NCI-H1930 (cell line): ENCODE data around the gene CROCC2.

Experiments
- DNase-seq, 2 experiments: peaks; one replicate each; lab custom pipeline; 2025; lab: John Stamatoyannopoulos, UW

CROCC2 gene

DNA sequence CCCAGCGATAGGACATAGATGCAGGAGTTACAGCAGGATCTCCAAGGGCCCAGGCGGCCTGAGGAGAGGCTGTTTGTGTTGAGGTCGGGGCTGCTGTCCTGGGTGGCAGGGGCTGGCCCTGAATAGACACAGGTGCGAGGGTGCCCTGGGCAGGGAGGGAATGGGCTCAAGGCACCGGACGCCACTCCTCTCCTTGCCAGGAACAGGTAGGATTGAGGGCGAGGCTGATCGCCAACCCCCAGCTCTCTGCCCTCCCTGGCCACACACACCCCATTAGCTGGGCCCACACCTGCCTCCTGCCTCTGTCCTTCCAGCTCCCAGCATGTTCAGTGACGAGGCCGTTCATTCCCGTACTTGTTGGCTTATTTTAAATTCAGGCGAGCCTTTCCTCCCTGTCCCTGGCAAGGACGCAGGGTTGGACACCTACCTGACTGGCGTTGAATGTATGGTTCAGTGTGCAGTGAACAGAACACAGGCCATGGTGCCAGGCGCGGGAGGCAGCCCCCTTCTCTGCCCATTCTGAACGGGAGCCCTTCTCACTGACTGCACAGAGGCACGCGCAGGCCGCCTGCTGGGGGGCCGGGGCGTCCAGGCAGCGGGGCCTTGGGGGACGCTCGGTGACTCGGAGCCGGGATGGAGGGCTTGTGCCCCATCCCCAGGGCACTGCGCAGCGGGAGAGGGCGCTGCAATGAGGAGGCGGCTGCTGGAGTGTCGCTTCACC, 51.0 kb downstream of the CROCC2 start:
- no peak for DNase-seq

DNA sequence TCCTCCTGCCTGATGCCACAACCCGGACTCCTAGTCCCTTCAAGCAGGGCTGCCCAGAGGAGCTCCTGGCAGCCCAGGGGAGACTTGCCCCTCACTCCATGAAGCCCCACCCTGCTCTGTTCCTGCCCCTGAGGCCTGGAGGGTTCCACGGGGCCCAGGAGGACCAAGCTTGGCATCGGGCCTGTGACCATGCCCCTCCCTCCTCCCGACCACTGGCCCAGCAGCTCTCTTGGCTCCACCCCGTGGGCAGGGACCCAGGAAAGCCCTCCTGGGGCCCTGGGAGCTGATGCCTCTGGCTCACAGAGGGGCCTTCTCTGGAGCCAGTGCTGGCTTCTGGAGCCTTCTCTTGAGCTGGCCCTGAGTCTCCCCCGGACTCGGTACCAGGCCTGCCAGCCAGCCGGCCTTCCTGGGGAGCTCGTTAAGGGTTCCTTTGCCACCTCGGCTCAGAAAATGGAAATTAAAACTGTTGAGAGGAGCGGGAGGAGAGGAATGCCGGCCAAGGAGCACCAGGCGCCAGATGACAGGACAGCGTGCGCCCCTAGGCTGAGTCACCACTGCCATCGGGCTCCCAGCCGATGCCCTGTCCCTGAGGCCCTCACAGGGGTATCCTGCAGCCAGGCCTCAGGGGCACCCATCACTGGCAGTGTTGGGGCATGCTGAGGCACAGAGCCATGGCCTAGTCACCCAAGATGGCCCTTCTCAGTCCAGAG, 51.7 kb downstream of the CROCC2 start:
- DNase-seq: no peak

DNA sequence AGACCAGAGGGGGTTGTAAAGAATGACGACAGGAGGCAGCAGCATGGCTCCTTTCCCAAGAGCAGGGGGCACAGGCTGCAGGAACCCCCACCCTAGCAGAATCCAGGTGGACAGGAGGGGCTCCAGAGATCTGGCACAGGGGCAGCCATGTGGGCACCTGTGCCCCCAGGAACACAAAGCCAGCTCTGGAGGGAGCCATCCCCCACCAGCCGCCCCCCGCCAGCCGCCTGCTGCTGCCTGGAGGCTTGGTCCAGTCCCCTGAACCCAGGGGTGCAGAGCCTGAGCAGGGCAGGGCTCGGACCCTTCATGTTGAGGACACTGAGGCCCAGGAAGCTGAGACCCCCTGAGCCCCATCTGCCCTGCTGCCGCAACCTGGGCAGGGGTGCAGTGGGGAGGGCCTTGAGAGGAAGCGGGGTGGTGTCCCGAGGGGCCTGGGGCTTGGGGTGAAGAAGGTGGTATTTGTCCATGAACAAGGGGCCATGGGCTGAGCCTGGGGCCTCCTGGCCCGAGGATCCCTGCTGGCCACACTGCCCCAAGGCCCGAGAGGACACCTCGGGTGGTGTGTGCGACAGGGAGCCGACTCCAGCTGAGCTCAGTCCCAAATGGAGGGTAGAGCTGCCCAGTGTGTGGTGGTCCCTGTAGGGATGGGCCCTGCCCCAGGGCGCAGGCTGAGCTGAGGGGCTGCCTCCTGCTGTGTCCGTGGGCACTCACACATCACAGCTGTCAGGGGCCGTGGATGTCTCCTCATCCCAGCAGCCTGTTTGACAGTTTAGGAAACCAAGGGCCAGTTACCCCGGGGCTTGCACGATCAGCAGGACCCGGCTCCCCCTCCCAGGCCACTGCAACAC, 52.5 kb downstream of the CROCC2 start:
- DNase-seq: no peak

DNA sequence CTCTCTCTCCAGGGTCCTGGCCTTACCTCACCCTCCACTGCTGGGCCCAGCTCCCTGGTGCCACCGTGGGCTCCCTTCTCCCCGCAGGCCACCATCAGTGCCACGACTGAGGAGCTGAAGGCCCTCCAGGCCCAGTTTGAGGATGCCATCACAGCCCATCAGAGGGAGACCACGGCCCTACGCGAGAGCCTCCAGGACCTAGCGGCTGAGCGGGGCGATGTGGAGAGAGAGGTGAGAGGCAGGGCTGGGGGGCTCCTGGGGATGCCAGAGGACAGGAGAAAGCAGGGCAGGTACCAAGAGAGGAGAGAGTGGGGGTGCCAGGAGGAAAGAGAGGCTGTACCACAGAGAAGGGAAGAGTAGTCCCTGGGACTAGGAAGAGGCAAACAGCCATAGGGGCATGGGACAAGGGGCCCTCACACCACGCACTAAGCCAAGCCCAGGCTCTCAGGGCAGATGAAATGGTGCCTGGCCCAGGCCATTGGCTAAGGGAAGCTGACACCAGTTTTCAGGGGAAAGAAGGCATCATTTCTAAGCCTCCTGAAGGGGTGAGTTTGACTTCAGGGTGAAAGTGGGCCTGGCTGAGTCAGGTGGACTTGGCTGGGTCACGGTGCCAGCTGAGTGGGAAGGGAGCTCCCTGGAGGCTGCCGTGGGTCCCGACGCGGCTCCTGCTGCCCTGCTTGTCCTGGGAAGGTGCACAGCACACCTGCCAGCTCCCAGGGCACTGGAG, 53.2 kb downstream of the CROCC2 start:
- no peak for DNase-seq

DNA sequence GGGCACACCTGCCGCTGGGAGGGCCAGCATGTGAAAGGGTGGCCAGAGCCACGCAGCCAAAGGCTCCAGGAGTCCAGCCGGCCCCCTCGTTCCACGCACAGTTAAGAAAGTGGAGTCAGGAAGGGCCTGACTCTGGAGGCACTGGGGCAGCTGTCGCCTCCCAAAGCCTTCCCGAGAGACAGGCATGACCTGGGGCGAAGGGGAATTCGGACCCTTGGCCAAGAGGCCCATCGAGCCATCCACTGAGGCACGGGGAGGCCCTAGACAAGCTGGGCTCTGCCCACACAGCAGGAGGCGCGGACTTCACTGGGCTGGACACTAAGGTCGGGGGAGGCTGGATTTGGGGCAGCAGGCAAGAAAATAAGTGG, 53.8 kb downstream of the CROCC2 start:
- no peak for DNase-seq

DNA sequence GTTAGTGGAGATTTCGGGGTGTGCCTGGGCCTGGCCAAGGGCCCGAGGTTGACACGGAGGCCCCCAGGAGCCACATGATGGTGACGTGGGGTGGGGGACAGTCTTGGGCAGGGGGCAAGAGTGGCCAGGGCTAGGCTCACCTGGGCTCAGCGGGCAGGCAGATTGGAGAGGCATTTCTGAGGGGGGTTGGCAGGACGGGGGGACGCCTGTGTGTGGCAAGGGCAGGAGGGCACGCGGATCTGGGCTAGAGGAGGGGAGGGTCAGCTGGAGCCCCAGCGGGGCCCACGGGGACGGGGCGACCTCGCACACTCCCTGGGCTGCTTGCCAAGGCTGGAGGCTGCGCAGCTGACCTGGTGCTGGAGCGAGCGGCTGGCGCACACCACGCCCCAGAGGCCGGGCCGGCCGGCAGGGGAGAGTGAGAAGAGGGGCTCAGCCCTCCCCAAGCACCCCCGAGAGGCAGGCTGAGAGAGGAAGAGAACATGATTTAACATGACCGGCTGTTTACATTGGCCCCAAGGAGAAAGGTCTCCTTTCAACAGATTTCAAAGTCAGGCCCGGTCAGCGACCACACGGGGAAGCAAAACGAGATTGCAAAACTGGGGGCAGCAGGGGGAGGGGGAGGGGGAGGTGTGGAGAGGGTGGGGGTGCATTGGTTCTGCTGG, 54.3 kb downstream of the CROCC2 start:
- no peak for DNase-seq

DNA sequence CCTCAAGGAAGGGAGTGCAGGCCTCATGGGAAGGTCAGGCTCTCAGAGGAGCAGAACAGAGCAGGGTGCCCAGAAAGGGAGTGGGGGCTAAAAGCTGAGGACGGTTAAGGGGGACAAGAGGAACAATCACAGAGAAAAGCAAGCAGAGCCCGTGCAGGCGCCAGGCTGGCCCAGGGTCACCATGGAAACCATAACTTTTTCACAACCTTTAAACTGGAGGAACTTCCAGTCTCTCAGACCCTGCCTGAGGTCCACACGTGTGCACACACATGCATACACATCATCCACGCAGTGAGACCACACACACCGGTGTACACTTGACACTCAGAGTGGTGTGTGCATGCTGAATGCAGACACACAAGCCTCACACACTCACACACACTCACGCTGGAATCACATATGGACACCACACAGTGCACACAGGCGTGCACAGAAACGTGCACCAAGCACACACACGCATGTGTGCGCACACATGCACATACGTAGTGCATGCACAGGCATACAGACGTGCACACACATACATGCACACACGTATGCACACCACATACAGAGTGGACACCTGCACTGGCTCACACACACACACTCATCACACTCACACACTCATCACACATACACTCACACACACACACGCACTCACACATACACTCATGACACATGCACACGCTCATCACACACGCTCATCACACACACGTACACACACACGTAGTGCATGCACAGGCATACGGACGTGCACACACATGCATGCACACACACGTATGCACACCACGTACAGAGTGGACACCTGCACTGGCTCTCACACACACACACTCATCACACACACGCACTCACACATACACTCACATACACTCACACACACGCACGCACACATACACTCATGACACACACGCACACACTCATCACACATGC, 55.1 kb downstream of the CROCC2 start:
- no peak for DNase-seq

DNA sequence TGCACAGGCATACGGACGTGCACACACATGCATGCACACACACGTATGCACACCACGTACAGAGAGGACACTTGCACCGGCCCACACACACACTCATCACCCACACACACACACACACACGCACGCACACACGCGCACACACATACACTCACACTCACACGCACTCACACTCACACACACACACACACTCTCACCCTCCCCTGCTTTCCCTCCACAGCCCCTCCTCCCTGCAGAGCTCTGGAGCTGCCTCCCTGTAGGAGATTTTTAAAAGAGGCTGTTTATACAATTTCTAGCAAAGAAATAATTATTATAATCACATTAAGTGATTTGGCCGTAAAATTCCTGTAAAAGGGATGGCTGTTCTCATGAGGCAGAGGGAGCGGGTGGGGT, 55.8 kb downstream of the CROCC2 start:
- no peak for DNase-seq

DNA sequence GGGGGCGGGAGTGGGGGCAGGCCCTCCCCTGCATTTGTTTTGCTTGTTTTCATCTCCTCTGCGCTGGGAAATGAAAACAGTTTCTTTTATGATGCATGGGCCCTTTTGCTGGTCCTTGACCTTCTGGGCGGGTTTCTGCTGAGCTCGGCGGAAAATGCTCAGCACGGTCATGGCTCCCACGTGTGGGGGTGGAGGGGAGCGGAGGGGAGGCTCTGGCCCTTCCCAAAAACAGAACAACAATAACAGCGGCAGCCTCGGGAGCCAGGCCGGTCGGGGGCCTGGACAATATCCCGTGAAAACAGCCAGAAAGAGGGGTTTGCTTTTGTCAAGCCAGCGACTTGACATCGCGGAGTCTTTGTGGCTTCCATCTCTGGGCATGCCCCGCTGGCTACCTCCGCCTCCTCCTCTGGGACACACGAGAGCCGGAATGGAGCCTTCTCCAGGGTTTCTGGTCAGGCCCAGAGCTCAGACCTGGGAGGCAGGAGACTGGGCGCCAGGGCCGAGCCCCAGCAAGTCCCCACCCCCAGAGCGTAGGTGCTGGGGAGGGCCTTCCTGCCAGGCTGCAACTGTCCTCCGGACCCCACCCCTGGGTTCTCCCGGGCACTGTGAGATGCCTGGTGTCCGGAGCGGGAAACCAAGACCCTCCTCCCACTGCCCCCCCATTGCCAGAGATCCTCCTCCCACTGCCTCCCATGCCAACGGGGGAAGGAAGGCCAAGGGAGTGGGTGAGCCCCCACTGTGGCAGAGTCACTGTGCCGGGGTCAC, 56.3 kb downstream of the CROCC2 start:
- DNase-seq: no peak

DNA sequence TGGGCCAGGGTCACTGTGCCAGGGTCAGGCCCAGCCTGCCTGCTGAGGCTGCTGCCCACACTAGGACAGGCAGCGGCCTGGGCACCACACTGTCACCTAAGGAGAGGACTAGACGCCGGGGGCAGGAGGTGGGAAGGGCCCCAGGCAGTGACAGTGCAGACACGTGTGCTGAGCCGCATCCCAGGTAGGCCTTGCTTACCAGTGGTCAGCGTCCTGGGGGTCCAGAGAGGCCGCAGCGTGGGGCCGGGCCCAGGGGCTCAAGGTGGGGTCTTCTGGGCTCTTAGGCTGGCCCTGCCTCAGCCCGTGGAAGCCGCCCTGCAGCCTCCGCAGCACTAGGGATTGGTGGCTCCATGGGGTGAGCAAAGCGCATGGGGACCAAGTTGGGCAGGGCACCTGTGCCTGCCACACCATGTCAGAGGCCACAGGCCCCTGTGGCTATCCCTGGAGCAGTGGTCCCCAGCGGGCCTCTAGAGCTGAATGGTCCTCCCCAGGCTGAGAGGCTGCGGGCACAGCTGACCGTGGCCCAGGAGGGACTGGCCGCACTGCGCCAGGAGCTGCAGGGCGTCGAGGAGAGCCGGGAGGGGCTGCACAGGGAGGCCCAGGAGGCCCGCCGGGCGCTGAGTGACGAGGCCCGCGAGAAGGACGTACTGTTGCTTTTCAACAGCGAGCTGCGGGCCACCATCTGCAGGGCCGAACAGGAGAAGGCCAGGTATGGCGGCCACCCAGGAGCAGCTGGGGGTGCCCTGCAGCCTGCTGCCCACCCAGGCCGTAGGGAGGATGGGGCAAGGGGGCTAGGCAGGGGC, 57.1 kb downstream of the CROCC2 start:
- DNase-seq: no peak

DNA sequence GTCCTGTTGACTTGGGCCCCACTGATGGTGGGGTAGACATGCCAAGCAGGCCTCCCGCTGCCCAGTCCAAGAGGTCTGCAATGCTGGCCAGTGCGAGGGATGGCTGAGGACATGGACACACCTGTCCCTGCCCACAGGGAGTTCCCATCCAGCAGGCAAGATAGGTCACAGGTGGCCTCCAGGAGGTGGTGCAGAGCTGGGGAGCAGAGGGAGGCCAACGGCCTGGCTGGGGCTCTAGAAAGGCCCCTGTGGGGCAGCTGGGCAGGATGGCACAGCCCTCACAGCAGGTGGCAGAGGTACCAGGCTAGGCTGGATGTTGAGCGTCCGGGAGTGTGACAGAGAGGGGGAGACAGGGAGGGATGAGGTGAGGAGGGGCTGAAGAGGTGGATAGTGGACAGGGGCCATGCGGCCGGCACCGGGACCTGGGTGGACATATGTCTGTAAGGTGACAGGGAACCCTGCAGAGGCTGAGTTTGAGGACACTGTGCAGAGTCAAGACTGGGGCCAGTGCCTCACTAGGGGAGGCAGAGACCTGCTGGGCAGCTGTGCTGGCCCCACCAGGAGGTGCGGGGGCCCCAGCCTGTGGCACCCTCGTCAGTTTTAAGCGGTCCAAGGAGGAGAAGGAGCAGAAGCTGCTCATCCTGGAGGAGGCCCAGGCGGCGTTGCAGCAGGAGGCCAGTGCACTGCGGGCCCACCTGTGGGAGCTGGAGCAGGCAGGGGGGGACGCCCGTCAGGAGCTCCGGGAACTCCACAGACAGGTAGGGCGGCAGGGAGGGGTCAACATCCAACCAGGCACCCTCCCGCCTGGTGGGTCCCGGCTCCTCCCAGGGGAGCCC, 58.0 kb downstream of the CROCC2 start:
- no peak for DNase-seq

DNA sequence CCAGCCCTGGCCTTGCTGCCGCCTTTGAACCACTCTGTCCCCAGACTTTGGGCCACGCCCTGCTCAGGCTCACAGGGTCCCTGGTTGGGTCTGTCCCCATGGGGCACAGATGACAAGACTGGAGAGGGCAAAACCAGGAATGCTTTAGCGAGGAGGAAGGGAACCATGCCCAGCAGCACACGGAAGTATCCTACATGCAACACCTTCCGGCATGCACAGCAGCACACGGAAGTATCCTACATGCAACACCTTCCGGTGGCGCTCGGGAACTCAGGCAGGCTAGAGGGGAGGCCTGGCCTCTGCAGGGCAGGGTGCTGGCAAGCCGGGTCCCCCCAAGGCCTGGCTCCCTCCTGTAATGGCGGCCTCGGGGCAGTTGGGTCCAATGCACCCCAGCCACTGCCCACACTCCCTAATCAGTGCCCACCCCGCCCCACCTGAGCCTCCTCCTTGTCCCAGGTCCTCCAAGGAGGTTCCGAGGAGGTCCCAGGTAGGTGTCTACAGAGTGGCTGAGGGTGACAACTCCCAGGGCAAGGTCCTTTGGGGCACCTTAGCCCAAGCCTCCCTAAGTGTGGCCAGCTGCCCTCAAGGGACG, 58.7 kb downstream of the CROCC2 start:
- no peak for DNase-seq

DNA sequence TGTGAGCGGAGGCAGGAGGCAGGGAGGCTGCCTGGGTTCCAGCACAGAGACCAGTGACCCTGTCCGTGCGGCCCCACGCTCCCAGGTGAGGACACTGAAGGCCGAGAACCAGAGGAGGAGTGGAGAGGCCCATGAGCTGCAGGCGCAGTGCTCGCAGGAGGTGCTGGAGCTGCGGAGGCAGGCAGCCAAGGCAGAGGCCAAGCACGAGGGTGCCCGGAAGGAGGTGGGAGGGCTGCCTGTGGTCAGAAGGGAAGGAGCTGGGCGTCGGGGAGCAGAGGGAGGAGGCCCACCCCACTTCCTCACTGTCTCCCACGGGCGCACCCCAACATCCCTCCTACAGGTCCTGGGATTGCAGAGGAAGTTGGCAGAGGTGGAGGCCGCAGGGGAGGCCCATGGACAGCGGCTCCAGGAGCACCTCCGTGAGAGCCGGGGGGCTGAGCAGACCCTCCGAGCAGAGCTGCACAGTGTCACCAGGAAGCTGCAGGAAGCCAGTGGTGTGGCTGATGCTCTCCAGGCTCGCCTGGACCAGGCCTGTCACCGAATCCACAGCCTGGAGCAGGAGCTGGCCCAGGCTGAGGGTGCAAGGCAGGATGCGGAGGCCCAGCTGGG, 59.3 kb downstream of the CROCC2 start:
- DNase-seq: no peak

DNA sequence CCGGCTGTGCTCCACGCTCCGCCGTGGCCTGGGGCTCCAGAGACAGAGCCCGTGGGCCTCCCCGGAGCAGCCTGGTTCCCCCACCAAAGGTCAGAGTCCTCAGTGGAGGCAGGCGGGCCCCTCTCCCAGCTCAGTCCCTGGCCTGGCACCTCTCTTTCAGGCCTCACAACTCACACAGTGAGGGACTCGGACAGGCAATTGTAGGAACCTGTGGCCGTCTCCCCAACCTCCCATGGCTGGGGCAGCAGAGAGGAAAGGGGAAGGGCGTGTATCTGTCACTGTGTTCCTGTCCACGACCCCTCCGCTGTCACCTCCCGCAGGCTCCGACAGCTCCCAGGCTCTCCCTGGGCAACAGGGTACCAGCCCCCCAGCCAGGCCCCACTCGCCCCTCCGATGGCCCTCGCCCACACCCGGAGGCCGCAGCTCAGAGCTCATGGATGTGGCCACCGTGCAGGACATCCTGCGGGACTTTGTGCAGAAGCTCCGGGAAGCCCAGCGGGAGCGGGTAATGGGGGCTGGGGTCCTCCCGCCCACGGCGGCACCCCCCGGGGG, 59.8 kb downstream of the CROCC2 start:
- no peak for DNase-seq

DNA sequence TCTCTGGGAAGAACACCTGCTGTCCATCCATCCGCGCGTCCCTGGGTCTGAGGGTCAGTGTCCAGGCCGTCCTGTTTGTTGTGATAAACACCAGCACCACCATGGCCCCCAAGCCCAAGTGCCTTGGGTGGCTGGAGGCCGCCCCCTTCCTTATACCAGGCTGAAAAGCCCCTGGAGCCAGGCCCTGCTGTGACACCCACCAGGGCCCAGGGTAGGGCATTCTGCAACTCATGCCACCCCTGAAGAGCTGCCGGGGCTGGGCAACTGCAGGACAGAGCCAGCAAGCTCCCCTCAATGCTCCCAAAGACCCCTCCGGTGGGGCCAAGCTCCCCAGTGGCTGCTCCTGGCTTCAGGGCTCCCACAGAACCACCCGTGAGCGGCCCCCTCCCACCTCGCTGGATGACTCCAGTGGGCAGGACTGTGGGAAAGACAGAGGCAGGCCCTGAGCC, 60.3 kb downstream of the CROCC2 start:
- no peak for DNase-seq

DNA sequence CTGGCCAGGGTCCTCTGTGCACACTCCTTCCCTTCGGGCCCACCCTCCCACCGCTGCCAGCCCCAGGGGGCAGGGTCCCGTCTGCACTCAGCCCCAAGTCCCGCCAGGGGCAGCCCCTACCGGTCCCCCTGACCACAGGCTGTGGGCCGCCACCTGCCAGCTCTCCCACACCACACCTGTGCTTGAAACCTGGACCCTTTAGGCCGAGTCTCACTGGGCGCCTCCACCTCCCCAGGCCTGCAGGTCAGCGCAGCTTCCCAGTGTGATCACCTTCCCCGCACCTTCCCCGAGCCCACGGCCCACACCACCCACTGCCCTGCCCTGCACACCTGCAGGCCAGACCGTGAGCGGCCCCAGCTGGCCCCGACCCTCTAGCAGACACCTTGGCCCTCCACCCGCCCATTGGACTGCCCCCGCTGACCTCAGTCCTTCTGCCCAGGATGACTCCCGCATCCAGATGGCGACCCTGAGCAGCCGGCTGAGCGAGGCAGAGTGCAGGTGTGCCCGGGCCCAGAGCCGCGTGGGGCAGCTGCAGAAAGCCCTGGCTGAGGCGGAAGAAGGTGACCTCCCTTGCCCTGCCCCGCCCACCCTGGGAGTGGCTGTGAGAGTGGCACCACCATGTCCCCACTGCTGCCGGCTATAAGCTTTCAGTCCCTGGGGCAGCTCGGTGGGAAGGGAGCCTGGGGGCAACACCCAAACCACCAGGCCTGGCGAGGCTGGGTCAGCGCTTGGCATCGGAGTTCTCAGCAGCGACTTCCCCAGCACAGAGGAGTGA, 61.0 kb downstream of the CROCC2 start:
- no peak for DNase-seq
